ENCODE measurements around the gene EVC2. TPM values are rescaled to one million over a fixed set of nuclear protein-coding genes. Genes with fewer than 3 reads are reported as not detected.

The EVC2 gene
- total and polyA plus RNA-seq, 2 donors (not counting 1 experiment from before 2014, with no cell fraction given), result 1.1 TPM; not detected in 1

DNA sequence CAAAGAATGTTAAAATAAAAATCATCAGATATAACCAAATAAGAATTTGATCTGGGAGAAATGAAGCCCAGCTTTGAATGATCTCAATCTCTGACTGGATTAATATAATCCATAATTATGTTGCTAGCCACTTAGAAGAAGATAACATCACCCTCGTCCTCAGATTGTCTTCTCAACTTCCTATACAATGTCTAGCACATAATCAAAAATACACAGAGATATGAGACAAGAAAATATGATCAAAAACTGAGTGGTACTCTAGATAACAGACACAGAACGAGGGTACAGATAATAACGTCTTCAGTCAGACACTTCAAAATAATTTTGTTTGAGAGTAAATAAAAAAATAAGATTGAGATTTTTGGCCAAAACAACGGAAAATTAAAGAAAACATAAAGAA, 47.1 kb downstream of the EVC2 start:
- Mint-ChIP-seq H3K4me3 (no peak overlapping the region), H3K27ac (no peak overlapping the region), H3K4me1 (no peaks in the 10 kb centered on the region), H3K27me3 (no peaks in the 10 kb centered on the region), H3K9me3 (ENCODE audit: insufficient read depth) (peaks cover 7% of the 10 kb centered on the region)
- ATAC-seq (ENCODE audit: low read depth), result no peak
- no peaks in the 10 kb centered on the region for H3K27me3 ChIP-seq (replicated peaks in 1 of 4; ENCODE audit: control extremely low read depth in 1 of 4, control insufficient read depth in 3 of 4, insufficient read depth in 4 of 4, low read length in 3 of 4)
- no peak for TF ChIP-seq EZH2 (IDR thresholded peaks at IDR 0.05; ENCODE audit: borderline replicate concordance, insufficient read depth, low read depth, low read length, poor library complexity, severe bottlenecking)
- no peak overlapping the region for H3K27ac ChIP-seq (ENCODE audit: low read length in 2 of 2)
- intact Hi-C loops (cut with micrococcal nuclease), result no loop called here
- H3K4me1 ChIP-seq (ENCODE audit: control insufficient read depth in 2 of 2, insufficient read depth in 2 of 2, low read length in 2 of 2), result no peaks in the 10 kb centered on the region
- H3K9ac ChIP-seq (ENCODE audit: low read length), result no peak overlapping the region
- POLR2A ChIA-PET, result no interaction called here
- H2AFZ ChIP-seq (ENCODE audit: insufficient read depth, low read depth, low read length, poor library complexity, severe bottlenecking), result no peak overlapping the region
- DNase-seq, result no peak
- 100% methylated on average over 1 of the region's 4 CpGs for WGBS (ENCODE audit: insufficient coverage)
- no peaks in the 10 kb centered on the region for H4K20me1 ChIP-seq (ENCODE audit: control insufficient read depth, insufficient read depth, low read length, poor library complexity, severe bottlenecking)
- no peak overlapping the region for H3K4me3 ChIP-seq (ENCODE audit: control extremely low read depth in 1 of 5, extremely low read depth in 1 of 5, insufficient read depth in 1 of 5, low read depth in 2 of 5, low read length in 4 of 5)
- H3K9me3 ChIP-seq (ENCODE audit: control extremely low read depth in 1 of 3, control insufficient read depth in 2 of 3, insufficient read depth in 1 of 3, low read length in 2 of 3), result peaks cover 0 to 19% (median 6%) of the 10 kb centered on the region in 3 donors
- H3K4me2 ChIP-seq (replicated peaks; ENCODE audit: low read depth, low read length, poor library complexity, severe bottlenecking), result no peak overlapping the region
- CTCF ChIA-PET, result no interaction called here
- no peaks in the 10 kb centered on the region for H3K36me3 ChIP-seq (replicated peaks in 1 of 2; ENCODE audit: control extremely low read depth in 1 of 2, control insufficient read depth in 1 of 2, extremely low read depth in 1 of 2, insufficient read depth in 2 of 2, low read length in 1 of 2)
- no peaks in the 10 kb centered on the region for H3K79me2 ChIP-seq (ENCODE audit: control insufficient read depth, insufficient read depth, low read length)

DNA sequence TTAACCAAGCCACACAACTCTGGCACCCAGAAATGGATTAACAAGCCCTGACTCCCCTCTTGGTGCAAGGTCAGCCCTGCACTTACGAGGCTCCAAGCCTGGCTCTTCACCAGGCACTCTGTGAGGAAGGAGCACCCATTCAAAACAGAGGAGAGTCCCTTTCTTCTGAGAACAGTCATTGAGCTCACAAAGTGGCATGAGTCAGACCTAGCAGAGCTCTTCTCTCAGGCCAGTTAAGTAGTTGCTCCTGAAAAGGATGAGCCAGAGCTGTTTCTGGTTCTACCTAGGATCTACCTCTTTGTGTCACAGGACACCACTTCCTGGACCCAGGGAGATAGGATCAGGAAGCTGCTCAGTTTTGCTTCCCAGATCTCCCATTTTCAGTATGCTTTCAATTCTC, 48.2 kb downstream of the EVC2 start:
- ChIA-PET POLR2A (no interaction called here), CTCF (no interaction called here)
- H3K27ac ChIP-seq (ENCODE audit: low read length in 2 of 2), result no peak overlapping the region
- H3K9me3 Mint-ChIP-seq (ENCODE audit: insufficient read depth), result peaks cover 7% of the 10 kb centered on the region
- no peak overlapping the region for H3K9ac ChIP-seq (ENCODE audit: low read length)
- no peaks in the 10 kb centered on the region for H4K20me1 ChIP-seq (ENCODE audit: control insufficient read depth, insufficient read depth, low read length, poor library complexity, severe bottlenecking)
- no peaks in the 10 kb centered on the region for H3K27me3 ChIP-seq (replicated peaks in 1 of 4; ENCODE audit: control extremely low read depth in 1 of 4, control insufficient read depth in 3 of 4, insufficient read depth in 4 of 4, low read length in 3 of 4)
- H3K4me3 Mint-ChIP-seq, result no peak overlapping the region
- H3K4me1 Mint-ChIP-seq, result no peaks in the 10 kb centered on the region
- WGBS (ENCODE audit: insufficient coverage), result 56% methylated on average over 1 of the region's 1 CpG
- H3K4me3 ChIP-seq (ENCODE audit: control extremely low read depth in 1 of 5, extremely low read depth in 1 of 5, insufficient read depth in 1 of 5, low read depth in 2 of 5, low read length in 4 of 5), result no peak overlapping the region
- TF ChIP-seq EZH2 (IDR thresholded peaks at IDR 0.05; ENCODE audit: borderline replicate concordance, insufficient read depth, low read depth, low read length, poor library complexity, severe bottlenecking), result no peak
- TF ChIP-seq, protein P1, sequence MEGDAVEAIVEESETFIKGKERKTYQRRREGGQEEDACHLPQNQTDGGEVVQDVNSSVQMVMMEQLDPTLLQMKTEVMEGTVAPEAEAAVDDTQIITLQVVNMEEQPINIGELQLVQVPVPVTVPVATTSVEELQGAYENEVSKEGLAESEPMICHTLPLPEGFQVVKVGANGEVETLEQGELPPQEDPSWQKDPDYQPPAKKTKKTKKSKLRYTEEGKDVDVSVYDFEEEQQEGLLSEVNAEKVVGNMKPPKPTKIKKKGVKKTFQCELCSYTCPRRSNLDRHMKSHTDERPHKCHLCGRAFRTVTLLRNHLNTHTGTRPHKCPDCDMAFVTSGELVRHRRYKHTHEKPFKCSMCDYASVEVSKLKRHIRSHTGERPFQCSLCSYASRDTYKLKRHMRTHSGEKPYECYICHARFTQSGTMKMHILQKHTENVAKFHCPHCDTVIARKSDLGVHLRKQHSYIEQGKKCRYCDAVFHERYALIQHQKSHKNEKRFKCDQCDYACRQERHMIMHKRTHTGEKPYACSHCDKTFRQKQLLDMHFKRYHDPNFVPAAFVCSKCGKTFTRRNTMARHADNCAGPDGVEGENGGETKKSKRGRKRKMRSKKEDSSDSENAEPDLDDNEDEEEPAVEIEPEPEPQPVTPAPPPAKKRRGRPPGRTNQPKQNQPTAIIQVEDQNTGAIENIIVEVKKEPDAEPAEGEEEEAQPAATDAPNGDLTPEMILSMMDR (IDR thresholded peaks at IDR 0.05), result no peak
- ATAC-seq (ENCODE audit: low read depth), result no peak
- H3K27ac Mint-ChIP-seq, result no peak overlapping the region
- H3K4me2 ChIP-seq (replicated peaks; ENCODE audit: low read depth, low read length, poor library complexity, severe bottlenecking), result no peak overlapping the region
- intact Hi-C loops (cut with micrococcal nuclease), result no loop called here
- H3K27me3 Mint-ChIP-seq, result no peaks in the 10 kb centered on the region
- H3K79me2 ChIP-seq (ENCODE audit: control insufficient read depth, insufficient read depth, low read length), result no peaks in the 10 kb centered on the region
- no peaks in the 10 kb centered on the region for H3K36me3 ChIP-seq (replicated peaks in 1 of 2; ENCODE audit: control extremely low read depth in 1 of 2, control insufficient read depth in 1 of 2, extremely low read depth in 1 of 2, insufficient read depth in 2 of 2, low read length in 1 of 2)
- no peak for DNase-seq
- H3K4me1 ChIP-seq (ENCODE audit: control insufficient read depth in 2 of 2, insufficient read depth in 2 of 2, low read length in 2 of 2), result no peaks in the 10 kb centered on the region
- no peak overlapping the region for H2AFZ ChIP-seq (ENCODE audit: insufficient read depth, low read depth, low read length, poor library complexity, severe bottlenecking)
- H3K9me3 ChIP-seq (ENCODE audit: control extremely low read depth in 1 of 3, control insufficient read depth in 2 of 3, insufficient read depth in 1 of 3, low read length in 2 of 3), result peaks cover 0 to 13% (median 6%) of the 10 kb centered on the region in 3 donors
